AG09319 (cell line): ENCODE measurements around the gene MAST2.
"Not testable (repeated sequence)": the region's sequence is repeated elsewhere in the genome, so short reads cannot be mapped to it uniquely, and the experiment has no call there.

Experiments used
- DNase-seq: peaks from one replicate; pipeline ENCODE4 v3.0.0-alpha.2; 2010; ENCODE audit warnings: low read depth; ENCODE audit errors: extremely low read depth
- CTCF ChIP-seq: IDR thresholded peaks from 2 replicates; pipeline ENCODE4 v1.5.1; 2011; ENCODE audit warnings: low read depth, mild to moderate bottlenecking, inconsistent platforms, low read length, moderate library complexity

Gene MAST2

DNA sequence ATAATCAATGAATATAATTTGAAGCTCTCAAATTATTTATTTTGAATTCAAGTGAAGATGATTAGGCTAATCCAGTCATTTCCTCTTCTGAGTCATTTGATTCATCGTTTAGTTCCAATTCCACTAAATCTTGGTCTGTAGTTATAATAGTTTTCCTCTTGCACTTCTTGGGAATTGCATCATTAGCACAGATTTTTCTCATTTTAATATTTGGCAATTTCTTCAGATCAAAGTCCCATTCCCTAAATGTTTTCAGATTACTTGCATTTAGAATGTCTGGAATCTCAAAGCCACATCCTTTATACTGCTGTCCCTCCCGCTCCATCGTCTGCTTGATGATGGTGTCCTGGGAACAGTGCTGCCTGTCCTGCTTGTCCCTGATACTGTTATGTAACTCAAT lies 43.5 kb downstream of the MAST2 start:
- TF ChIP-seq CTCF, result no peak
- peak; percentile 56 for DNase-seq

- no peak for TF ChIP-seq CTCF
- no peak for DNase-seq
Observed at GRCh38 chr1:45848097-45848496, 44.7 kb downstream of the MAST2 start.

DNA sequence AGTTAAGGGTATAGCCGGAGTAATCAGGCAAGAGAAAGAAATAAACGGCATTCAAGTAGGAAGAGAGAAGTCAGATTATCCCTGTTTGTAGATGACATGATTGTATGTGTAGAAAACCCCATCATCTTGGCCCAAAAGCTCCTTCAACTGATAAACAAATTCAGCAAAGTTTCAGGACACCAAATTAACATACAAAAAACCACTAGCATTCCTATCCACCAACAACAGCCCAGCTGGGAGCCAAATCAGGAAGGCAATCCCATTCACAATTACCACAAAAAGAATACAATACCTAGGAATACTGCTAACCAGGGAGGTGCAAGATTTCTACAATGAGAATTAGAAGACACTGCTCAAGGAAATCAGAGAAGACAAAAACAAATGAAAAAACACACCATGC lies 45.3 kb downstream of the MAST2 start:
- DNase-seq, result no peak
- no peak for TF ChIP-seq CTCF

GRCh38 chr1:45850017-45850416 lies 46.6 kb downstream of the MAST2 start:
- DNase-seq, result no peak

DNA sequence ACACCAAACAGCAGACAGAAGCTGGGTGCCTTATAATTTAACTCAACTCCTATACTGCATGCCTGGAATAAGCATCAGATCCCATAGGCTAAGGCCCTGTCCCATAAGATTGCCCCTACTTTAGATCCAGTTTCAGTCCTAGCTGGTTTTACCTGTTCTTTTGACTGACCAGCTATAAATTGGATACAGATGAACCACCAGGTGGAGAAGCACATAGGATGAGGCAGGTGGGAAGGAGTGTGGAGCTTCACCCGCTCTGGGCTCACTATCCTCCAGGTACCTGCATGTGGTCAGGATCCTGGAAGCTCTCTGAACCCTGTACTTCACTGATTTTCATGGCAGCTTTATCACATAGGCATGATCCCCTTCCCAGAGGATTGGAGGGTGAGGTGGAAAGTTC lies 51.3 kb downstream of the MAST2 start:
- no peak for DNase-seq
- TF ChIP-seq CTCF, result no peak

More at GRCh38 chr1:45850017-45850416, 46.6 kb downstream of the MAST2 start:
- TF ChIP-seq CTCF, result no peak

- no peak for TF ChIP-seq CTCF
- DNase-seq, result no peak
Observed at GRCh38 chr1:45857101-45857700, 53.8 kb downstream of the MAST2 start.

DNA sequence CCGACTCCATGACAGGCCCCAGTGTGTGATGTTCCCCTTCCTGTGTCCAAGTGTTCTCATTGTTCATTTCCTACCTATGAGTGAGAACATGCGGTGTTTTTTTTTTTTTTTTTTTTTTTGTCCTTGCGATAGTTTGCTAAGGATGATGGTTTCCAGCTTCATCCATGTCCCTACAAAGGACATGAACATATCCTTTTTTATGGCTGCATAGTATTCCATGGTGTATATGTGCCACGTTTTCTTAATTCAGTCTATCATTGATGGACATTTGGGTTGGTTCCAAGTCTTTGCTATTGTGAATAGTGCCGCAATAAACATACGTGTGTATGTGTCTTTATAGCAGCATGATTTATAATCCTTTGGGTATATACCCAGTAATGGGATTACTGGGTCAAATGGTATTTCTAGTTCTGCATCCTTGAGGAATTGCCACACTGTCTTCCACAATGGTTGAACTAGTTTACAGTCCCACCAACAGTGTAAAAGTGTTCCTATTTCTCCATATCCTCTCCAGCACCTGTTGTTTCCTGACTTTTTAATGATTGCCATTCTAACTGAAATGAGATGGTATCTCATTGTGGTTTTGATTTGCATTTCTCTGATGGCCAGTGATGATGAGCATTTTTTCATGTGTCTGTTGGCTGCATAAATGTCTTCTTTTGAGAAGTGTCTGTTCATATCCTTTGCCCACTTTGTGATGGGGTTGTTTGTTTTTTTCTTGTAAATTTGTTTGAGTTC lies 54.5 kb downstream of the MAST2 start:
- not testable (repeated sequence) for DNase-seq

DNA sequence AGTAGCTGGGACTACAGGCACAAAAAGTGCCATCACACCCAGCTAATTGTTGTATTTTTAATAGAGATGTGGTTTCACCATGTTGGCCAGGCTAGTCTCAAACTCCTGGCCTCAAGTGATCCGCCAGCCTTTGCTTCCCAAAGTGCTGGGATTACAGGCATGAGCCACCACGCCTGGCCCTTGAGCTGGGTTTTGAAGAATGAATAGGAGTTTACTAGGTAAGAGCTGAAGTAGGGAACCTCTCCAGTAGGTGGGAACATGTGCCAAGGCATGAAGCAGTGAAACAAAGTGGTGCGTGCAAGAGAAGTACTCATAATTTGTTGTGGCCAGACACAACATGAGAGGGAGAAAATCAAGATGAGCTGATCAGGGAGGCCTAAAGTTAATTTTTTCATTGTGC lies 55.8 kb downstream of the MAST2 start:
- no peak for TF ChIP-seq CTCF
- DNase-seq, result no peak
